Trophoblast cell (in vitro differentiated cells and primary cell): Measurements from ENCODE around the gene SCP2.
A peak's percentile ranks its signal among the peaks of the same experiment; 100 is the strongest.

ENCODE experiments used
- DNase-seq, 2 donors: peaks; one replicate each; pipeline ENCODE4 v3.0.0-alpha.2; 2016
- H2AFZ ChIP-seq: 2 replicates; pipeline ENCODE4 v1.6.1; 2013; ENCODE audit warnings: low read length, moderate library complexity, mild to moderate bottlenecking; ENCODE audit not compliant: insufficient read depth, poor library complexity
- H2AK5ac ChIP-seq: 2 replicates; pipeline ENCODE4 v1.6.1; 2013; ENCODE audit warnings: mild to moderate bottlenecking, low read length
- H2BK120ac ChIP-seq: 2 replicates; pipeline ENCODE4 v1.6.1; 2013; ENCODE audit warnings: low read length, mild to moderate bottlenecking, moderate library complexity; ENCODE audit not compliant: insufficient read depth, poor library complexity
- H2BK12ac ChIP-seq: 2 replicates; pipeline ENCODE4 v1.6.1; 2013; ENCODE audit warnings: mild to moderate bottlenecking, low read length, moderate library complexity
- H2BK5ac ChIP-seq: 2 replicates; pipeline ENCODE4 v1.6.1; 2013; ENCODE audit warnings: low read length, low read depth, moderate library complexity, mild to moderate bottlenecking; ENCODE audit not compliant: poor library complexity
- H3K14ac ChIP-seq: 2 replicates; pipeline ENCODE4 v1.6.1; 2013; ENCODE audit warnings: mild to moderate bottlenecking, low read length
- H3K18ac ChIP-seq: 2 replicates; pipeline ENCODE4 v1.6.1; 2013; ENCODE audit warnings: mild to moderate bottlenecking, low read length
- H3K23ac ChIP-seq: 2 replicates; pipeline ENCODE4 v1.6.1; 2013; ENCODE audit warnings: low read length
- H3K27ac ChIP-seq: 2 replicates; pipeline ENCODE4 v1.5.1; 2013; ENCODE audit warnings: low read depth, mild to moderate bottlenecking, inconsistent platforms, low read length, moderate library complexity
- H3K27me3 ChIP-seq: 2 replicates; pipeline ENCODE4 v1.6.1; 2013; ENCODE audit warnings: inconsistent platforms, mild to moderate bottlenecking, low read length, moderate library complexity; ENCODE audit not compliant: insufficient read depth
- H3K36me3 ChIP-seq, 2 experiments: 1 replicate in 1 of 2; 2 replicates in 1 of 2; pipeline ENCODE4 v1.6.1; 2013; ENCODE audit warnings: low read length in 2 of 2, mild to moderate bottlenecking in 2 of 2, moderate library complexity in 1 of 2; ENCODE audit not compliant: insufficient read depth in 2 of 2, control insufficient read depth in 1 of 2
- H3K4ac ChIP-seq: 2 replicates; pipeline ENCODE4 v1.6.1; 2013; ENCODE audit warnings: low read depth, mild to moderate bottlenecking, low read length, moderate library complexity
- H3K4me1 ChIP-seq, 2 experiments: 1 replicate in 1 of 2; 2 replicates in 1 of 2; pipeline ENCODE4 v1.6.1; 2013; ENCODE audit warnings: low read length in 2 of 2, mild to moderate bottlenecking in 2 of 2, moderate library complexity in 1 of 2; ENCODE audit not compliant: insufficient read depth in 2 of 2, control insufficient read depth in 1 of 2
- H3K4me2 ChIP-seq: 2 replicates; pipeline ENCODE4 v1.6.1; 2013; ENCODE audit warnings: inconsistent platforms, mild to moderate bottlenecking, low read length, moderate library complexity
- H3K4me3 ChIP-seq: 2 replicates; pipeline ENCODE4 v1.5.1; 2013; ENCODE audit warnings: mild to moderate bottlenecking, low read depth, low read length, inconsistent platforms
- H3K79me1 ChIP-seq: one replicate; pipeline ENCODE4 v1.6.1; 2013; ENCODE audit warnings: low read length
- H3K79me2 ChIP-seq: 2 replicates; pipeline ENCODE4 v1.6.1; 2013; ENCODE audit warnings: low read length, mild to moderate bottlenecking; ENCODE audit not compliant: control insufficient read depth, insufficient read depth, poor library complexity
- H3K9ac ChIP-seq: 2 replicates; pipeline ENCODE4 v1.6.1; 2013; ENCODE audit warnings: mild to moderate bottlenecking, low read length
- H3K9me3 ChIP-seq: 2 replicates; pipeline ENCODE4 v1.6.1; 2013; ENCODE audit warnings: low read depth, mild to moderate bottlenecking, control low read depth, inconsistent platforms, low read length; ENCODE audit not compliant: insufficient read depth
- H4K12ac ChIP-seq: 2 replicates; pipeline ENCODE4 v1.6.1; 2013; ENCODE audit warnings: low read depth, mild to moderate bottlenecking, low read length, moderate library complexity
- H4K8ac ChIP-seq: 2 replicates; pipeline ENCODE4 v1.6.1; 2013; ENCODE audit warnings: low read depth, mild to moderate bottlenecking, low read length, moderate library complexity
- H4K91ac ChIP-seq: one replicate; pipeline ENCODE4 v1.6.1; 2013; ENCODE audit warnings: low read depth, mild to moderate bottlenecking, low read length, moderate library complexity
- WGBS: extraction: QIAGEN DNeasy Blood & Tissue Kit; methylation state at CpG from one replicate; pipeline ENCODE4 v1.1.7; 2013; ENCODE audit warnings: missing lambda C conversion rate; ENCODE audit not compliant: insufficient read length, insufficient coverage; ENCODE audit errors: extremely low coverage; 5-methylcytosine and 5-hydroxymethylcytosine counted together

SCP2 gene

GRCh38 chr1:52952112-52952511 is 25.0 kb downstream of the SCP2 start:
- Histone ChIP-seq H2BK5ac (no peak overlapping the region), H3K4me3 (no peak overlapping the region), H3K9ac (no peak overlapping the region), H4K91ac (no peak overlapping the region), H3K36me3 (no peaks in the 10 kb centered on the region), H4K8ac (no peak overlapping the region), H3K9me3 (no peaks in the 10 kb centered on the region), H3K18ac (no peak overlapping the region), H3K14ac (no peak overlapping the region), H2BK120ac (no peak overlapping the region), H4K12ac (no peak overlapping the region), H3K4me2 (no peak overlapping the region), H3K79me1 (no peaks in the 10 kb centered on the region), H3K27me3 (no peaks in the 10 kb centered on the region), H3K79me2 (no peaks in the 10 kb centered on the region), H3K23ac (no peak overlapping the region), H2AFZ (no peak overlapping the region), H3K27ac (no peak overlapping the region), H3K4me1 (peaks cover 0 to 3% of the 10 kb centered on the region in 2 experiments), H3K4ac (no peak overlapping the region), H2AK5ac (no peak overlapping the region), H2BK12ac (no peak overlapping the region)
- DNase-seq: no peak
- no CpG with 5 or more reads among the region's 2 CpGs for WGBS

- no peaks in the 10 kb centered on the region for H3K79me1 ChIP-seq
Observed at GRCh38 chr1:52955129-52955970, 28.3 kb downstream of the SCP2 start.

GRCh38 chr1:52963101-52963500 is 36.0 kb downstream of the SCP2 start:
- H3K79me2 ChIP-seq: no peaks in the 10 kb centered on the region
- no peak overlapping the region for H2BK5ac ChIP-seq
- WGBS: no CpG with 5 or more reads among the region's 2 CpGs
- H4K91ac ChIP-seq: no peak overlapping the region
- H2BK12ac ChIP-seq: no peak overlapping the region
- DNase-seq: no peak
- H3K4me3 ChIP-seq: no peak overlapping the region
- no peaks in the 10 kb centered on the region for H3K36me3 ChIP-seq
- no peak overlapping the region for H2AK5ac ChIP-seq
- H3K4ac ChIP-seq: no peak overlapping the region
- H3K4me1 ChIP-seq: no peaks in the 10 kb centered on the region
- H2BK120ac ChIP-seq: no peak overlapping the region
- no peaks in the 10 kb centered on the region for H3K27me3 ChIP-seq
- no peak overlapping the region for H3K23ac ChIP-seq
- H3K14ac ChIP-seq: no peak overlapping the region
- H3K79me1 ChIP-seq: no peaks in the 10 kb centered on the region
- no peak overlapping the region for H2AFZ ChIP-seq
- H3K4me2 ChIP-seq: no peak overlapping the region
- H3K27ac ChIP-seq: no peak overlapping the region
- H4K8ac ChIP-seq: no peak overlapping the region
- no peak overlapping the region for H3K9ac ChIP-seq
- no peaks in the 10 kb centered on the region for H3K9me3 ChIP-seq
- no peak overlapping the region for H3K18ac ChIP-seq
- H4K12ac ChIP-seq: no peak overlapping the region

More at GRCh38 chr1:52955129-52955970, 28.3 kb downstream of the SCP2 start:
- Histone ChIP-seq H4K8ac (no peak overlapping the region), H2BK120ac (no peak overlapping the region), H3K9ac (no peak overlapping the region), H3K79me2 (no peaks in the 10 kb centered on the region), H3K27me3 (no peaks in the 10 kb centered on the region), H3K9me3 (no peaks in the 10 kb centered on the region), H3K14ac (no peak overlapping the region), H2BK12ac (no peak overlapping the region), H3K36me3 (no peaks in the 10 kb centered on the region), H4K91ac (no peak overlapping the region), H3K18ac (no peak overlapping the region), H3K4me1 (peaks cover 0 to 3% of the 10 kb centered on the region in 2 experiments), H2BK5ac (no peak overlapping the region), H2AFZ (no peak overlapping the region), H3K4ac (no peak overlapping the region), H3K23ac (no peak overlapping the region), H3K4me3 (no peak overlapping the region), H3K4me2 (no peak overlapping the region), H3K27ac (no peak overlapping the region), H4K12ac (no peak overlapping the region), H2AK5ac (no peak overlapping the region)
- WGBS: no CpG with 5 or more reads among the region's 6 CpGs
- no peak for DNase-seq

GRCh38 chr1:52967666-52968065 is 40.6 kb downstream of the SCP2 start:
- no peak overlapping the region for H4K12ac ChIP-seq
- no CpG with 5 or more reads among the region's 3 CpGs for WGBS

More at GRCh38 chr1:52967666-52968065, 40.6 kb downstream of the SCP2 start:
- Histone ChIP-seq H3K9ac (peak overlapping the region; percentile 27), H3K79me2 (no peaks in the 10 kb centered on the region), H3K79me1 (no peaks in the 10 kb centered on the region), H3K18ac (no peak overlapping the region), H2BK5ac (no peak overlapping the region), H4K91ac (no peak overlapping the region), H4K8ac (no peak overlapping the region), H3K4me3 (no peak overlapping the region), H2AK5ac (no peak overlapping the region), H3K4me2 (no peak overlapping the region), H3K14ac (no peak overlapping the region), H2BK12ac (no peak overlapping the region), H3K4ac (no peak overlapping the region), H3K9me3 (no peaks in the 10 kb centered on the region), H3K27me3 (no peaks in the 10 kb centered on the region), H3K36me3 (no peaks in the 10 kb centered on the region), H2BK120ac (no peak overlapping the region), H3K27ac (no peak overlapping the region), H3K4me1 (no peaks in the 10 kb centered on the region), H2AFZ (no peak overlapping the region), H3K23ac (no peak overlapping the region)
- DNase-seq: no peak
